ENCODE data around the gene ATF3. TPM values are rescaled to one million over a fixed set of nuclear protein-coding genes. Genes with fewer than 3 reads are reported as not detected.

Gene ATF3
- total and polyA plus RNA-seq, 2 of the 4 experiments (the other 2 are of a cell fraction), result 9.9 to 12.3 TPM

DNA sequence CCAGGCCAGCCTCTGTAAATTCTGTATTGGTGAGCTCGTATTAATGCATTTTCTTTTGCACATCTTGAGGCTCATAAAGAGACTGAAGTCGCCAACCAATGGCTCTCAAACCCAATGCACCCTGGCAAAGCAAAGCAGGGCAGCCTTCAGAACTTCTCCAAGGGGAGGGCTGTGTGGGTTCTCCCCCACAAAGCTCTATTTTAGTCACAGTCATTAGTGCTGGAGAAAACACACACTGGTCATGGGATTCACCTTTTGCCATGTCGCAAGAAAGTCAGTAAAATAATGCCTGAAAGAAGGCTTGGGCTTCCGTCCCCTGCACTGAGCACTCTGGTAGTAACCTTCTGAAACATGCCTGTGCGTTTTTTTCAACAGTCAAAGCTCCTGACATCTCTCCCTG lies 26.3 kb upstream of the ATF3 start:
- H3K36me3 ChIP-seq (ENCODE audit: control insufficient read depth, insufficient read depth, low read length), result no peaks in the 10 kb centered on the region
- no peak overlapping the region for H2BK15ac ChIP-seq (ENCODE audit: low read depth, low read length)
- BruUV-seq (replicated peaks), result no TSS peak
- H2AK9ac ChIP-seq (replicated peaks; ENCODE audit: low read depth, low read length, poor library complexity), result no peak overlapping the region
- no peak for ATAC-seq (ENCODE audit: low read depth)
- H3K9me1 ChIP-seq (ENCODE audit: insufficient read depth, low read length), result no peaks in the 10 kb centered on the region; the same call in 1 of the 2 replicates
- no peak overlapping the region for H3K23ac ChIP-seq (ENCODE audit: low read depth, low read length)
- no peak overlapping the region for H4K5ac ChIP-seq (ENCODE audit: low read depth, low read length)
- CTCF ChIA-PET, result no interaction called here
- no CpG with 5 or more reads among the region's 5 CpGs for WGBS, 2 experiments (ENCODE audit: extremely low coverage in 2 of 2, insufficient read length in 1 of 2)
- intact Hi-C loops (cut with micrococcal nuclease), result no loop called here
- H3K56ac ChIP-seq (ENCODE audit: extremely low read depth, insufficient read depth, low read length), result no peak overlapping the region
- no peak overlapping the region for H3K4me2 ChIP-seq (ENCODE audit: low read depth, low read length)
- no peak overlapping the region for H3K27ac ChIP-seq (ENCODE audit: insufficient read depth, low read length)
- TF ChIP-seq, protein P1, sequence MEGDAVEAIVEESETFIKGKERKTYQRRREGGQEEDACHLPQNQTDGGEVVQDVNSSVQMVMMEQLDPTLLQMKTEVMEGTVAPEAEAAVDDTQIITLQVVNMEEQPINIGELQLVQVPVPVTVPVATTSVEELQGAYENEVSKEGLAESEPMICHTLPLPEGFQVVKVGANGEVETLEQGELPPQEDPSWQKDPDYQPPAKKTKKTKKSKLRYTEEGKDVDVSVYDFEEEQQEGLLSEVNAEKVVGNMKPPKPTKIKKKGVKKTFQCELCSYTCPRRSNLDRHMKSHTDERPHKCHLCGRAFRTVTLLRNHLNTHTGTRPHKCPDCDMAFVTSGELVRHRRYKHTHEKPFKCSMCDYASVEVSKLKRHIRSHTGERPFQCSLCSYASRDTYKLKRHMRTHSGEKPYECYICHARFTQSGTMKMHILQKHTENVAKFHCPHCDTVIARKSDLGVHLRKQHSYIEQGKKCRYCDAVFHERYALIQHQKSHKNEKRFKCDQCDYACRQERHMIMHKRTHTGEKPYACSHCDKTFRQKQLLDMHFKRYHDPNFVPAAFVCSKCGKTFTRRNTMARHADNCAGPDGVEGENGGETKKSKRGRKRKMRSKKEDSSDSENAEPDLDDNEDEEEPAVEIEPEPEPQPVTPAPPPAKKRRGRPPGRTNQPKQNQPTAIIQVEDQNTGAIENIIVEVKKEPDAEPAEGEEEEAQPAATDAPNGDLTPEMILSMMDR (conservative IDR thresholded peaks at IDR 0.05; ENCODE audit: low read depth, low read length), result no peak
- no peak for TF ChIP-seq MAFK (IDR thresholded peaks at IDR 0.05; ENCODE audit: low read depth, low read length)
- no peak for TF ChIP-seq FOS (IDR thresholded peaks at IDR 0.05; ENCODE audit: low read depth, low read length)
- TF ChIP-seq BHLHE40 (IDR thresholded peaks at IDR 0.05; ENCODE audit: low read depth, low read length), result no peak
- TF ChIP-seq, protein P2, sequence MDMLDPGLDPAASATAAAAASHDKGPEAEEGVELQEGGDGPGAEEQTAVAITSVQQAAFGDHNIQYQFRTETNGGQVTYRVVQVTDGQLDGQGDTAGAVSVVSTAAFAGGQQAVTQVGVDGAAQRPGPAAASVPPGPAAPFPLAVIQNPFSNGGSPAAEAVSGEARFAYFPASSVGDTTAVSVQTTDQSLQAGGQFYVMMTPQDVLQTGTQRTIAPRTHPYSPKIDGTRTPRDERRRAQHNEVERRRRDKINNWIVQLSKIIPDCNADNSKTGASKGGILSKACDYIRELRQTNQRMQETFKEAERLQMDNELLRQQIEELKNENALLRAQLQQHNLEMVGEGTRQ (IDR thresholded peaks at IDR 0.05; ENCODE audit: low read depth, low read length), result no peak
- no peak for TF ChIP-seq RFX5 (IDR thresholded peaks at IDR 0.05; ENCODE audit: low read depth, low read length)
- TF ChIP-seq SMC3 (IDR thresholded peaks at IDR 0.05; ENCODE audit: low read depth, low read length), result no peak
- no peak for TF ChIP-seq RAD21 (IDR thresholded peaks at IDR 0.05; ENCODE audit: low read length)
- TF ChIP-seq CHD1 (IDR thresholded peaks at IDR 0.05; ENCODE audit: low read depth, low read length), result no peak
- TF ChIP-seq RCOR1 (IDR thresholded peaks at IDR 0.05; ENCODE audit: insufficient replicate concordance, low read length), result no peak
- TF ChIP-seq MAZ (IDR thresholded peaks at IDR 0.05; ENCODE audit: borderline replicate concordance, low read depth, low read length), result no peak
- TF ChIP-seq, protein P3, sequence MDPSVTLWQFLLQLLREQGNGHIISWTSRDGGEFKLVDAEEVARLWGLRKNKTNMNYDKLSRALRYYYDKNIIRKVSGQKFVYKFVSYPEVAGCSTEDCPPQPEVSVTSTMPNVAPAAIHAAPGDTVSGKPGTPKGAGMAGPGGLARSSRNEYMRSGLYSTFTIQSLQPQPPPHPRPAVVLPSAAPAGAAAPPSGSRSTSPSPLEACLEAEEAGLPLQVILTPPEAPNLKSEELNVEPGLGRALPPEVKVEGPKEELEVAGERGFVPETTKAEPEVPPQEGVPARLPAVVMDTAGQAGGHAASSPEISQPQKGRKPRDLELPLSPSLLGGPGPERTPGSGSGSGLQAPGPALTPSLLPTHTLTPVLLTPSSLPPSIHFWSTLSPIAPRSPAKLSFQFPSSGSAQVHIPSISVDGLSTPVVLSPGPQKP (IDR thresholded peaks at IDR 0.05; ENCODE audit: borderline replicate concordance, low read depth, low read length), result no peak
- no peak for TF ChIP-seq POLR2A (IDR thresholded peaks at IDR 0.05; ENCODE audit: low read depth, low read length)
- no peak for TF ChIP-seq MXI1 (IDR thresholded peaks at IDR 0.05; ENCODE audit: borderline replicate concordance, low read depth, low read length)
- TF ChIP-seq NFE2L2 (IDR thresholded peaks at IDR 0.05; ENCODE audit: low read depth, low read length), result no peak
- no peak for TF ChIP-seq CEBPB (IDR thresholded peaks at IDR 0.05; ENCODE audit: low read depth, low read length)
- dilution Hi-C loops (cut with HindIII; ENCODE audit: low sequenced_read_pairs, unreplicated experiment), result no loop called here
- H3K4me3 ChIP-seq (ENCODE audit: insufficient read depth, low read depth, low read length), result no peak overlapping the region
- H2BK5ac ChIP-seq (ENCODE audit: low read depth, low read length, poor library complexity, severe bottlenecking), result no peak overlapping the region
- in situ Hi-C loops (cut with MboI; ENCODE audit: low sequenced_read_pairs), result no loop called here
- H3K9me3 ChIP-seq (ENCODE audit: control insufficient read depth, insufficient read depth, low read length), result no peaks in the 10 kb centered on the region
- no peak for DNase-seq
- H3K18ac ChIP-seq (ENCODE audit: low read depth, low read length), result no peak overlapping the region
- H3K14ac ChIP-seq (replicated peaks; ENCODE audit: low read depth, low read length), result 0 out of 2 replicates have a peak overlapping the region, but pooled peaks have one; percentile 20
- no peak overlapping the region for H3K9ac ChIP-seq (ENCODE audit: low read depth, low read length)
- no peaks in the 10 kb centered on the region for H4K20me1 ChIP-seq (ENCODE audit: insufficient read depth, low read length)
- no peak overlapping the region for H3K4ac ChIP-seq (ENCODE audit: low read depth, low read length)
- H3K79me1 ChIP-seq (ENCODE audit: low read depth in 1 of 2, low read length in 2 of 2), result no peaks in the 10 kb centered on the region
- no peak overlapping the region; the same call in 1 of the 2 replicates for H2AK5ac ChIP-seq (ENCODE audit: low read depth, low read length)
- peak overlapping the region; percentile 14 for H2AFZ ChIP-seq (replicated peaks; ENCODE audit: low read length, poor library complexity)
- peaks cover 5% of the 10 kb centered on the region for H3K27me3 ChIP-seq (ENCODE audit: control insufficient read depth, insufficient read depth, low read length)
- H2BK120ac ChIP-seq (ENCODE audit: low read depth, low read length), result no peak overlapping the region
- no peak overlapping the region for H4K8ac ChIP-seq (ENCODE audit: low read depth in 2 of 2, low read length in 2 of 2)
- POLR2A ChIA-PET (ENCODE audit: unreplicated experiment), result no interaction called here
- H3K4me1 ChIP-seq (ENCODE audit: control insufficient read depth, insufficient read depth, low read length), result peaks cover 5% of the 10 kb centered on the region; the same call in 1 of the 2 replicates
- no peak overlapping the region for H2BK20ac ChIP-seq (ENCODE audit: low read depth, low read length)
- no peak overlapping the region for H4K91ac ChIP-seq (ENCODE audit: insufficient read depth, low read depth, low read length)
